ENCODE results near the gene MTNR1A. TPM values are rescaled to one million over a fixed set of nuclear protein-coding genes. Genes with fewer than 3 reads are reported as not detected.
A peak's percentile ranks its signal among the peaks of the same experiment; 100 is the strongest.

The MTNR1A gene
- total and polyA plus RNA-seq, 9 of the 15 experiments (the other 6 are each of a cell fraction or from before 2014, with no cell fraction given) = 0.09 to 0.12 (median 0.10) TPM; not detected in 5

DNA sequence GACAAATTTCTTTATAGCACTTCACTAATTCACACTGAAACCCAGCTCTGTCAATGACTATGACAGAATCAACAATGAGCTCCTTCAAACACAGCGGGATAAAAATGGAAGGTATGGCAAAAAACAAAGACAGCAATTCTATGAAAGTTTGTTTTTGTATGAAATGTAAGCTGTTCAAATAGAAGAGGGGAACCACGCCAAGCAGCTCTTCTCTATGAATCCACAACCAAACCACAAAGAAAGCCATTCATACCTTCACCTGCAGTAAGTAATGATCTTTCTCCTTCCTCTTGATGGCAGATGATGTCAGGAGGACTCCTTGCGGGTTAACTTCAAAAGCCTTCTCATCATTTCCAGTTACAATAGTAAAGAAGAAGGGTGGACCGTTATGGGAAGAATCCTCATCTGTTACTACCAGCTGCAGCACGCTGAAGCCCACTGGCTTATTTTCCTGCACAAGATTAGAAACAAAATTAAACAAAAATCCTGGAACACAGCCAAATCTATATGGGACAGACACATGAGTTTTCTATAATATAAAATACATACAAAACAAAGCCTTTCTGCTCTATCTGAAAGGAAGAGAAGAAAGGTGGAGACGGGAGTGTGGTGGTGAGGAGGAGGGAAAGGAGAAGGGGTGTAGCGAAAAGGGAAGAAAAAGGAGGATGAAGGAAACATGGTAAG lies 48.9 kb upstream of the MTNR1A start:
- Histone ChIP-seq H3K9me3 (replicated peaks; ENCODE audit: control insufficient read depth, insufficient read depth, low read depth, low read length) (no peaks in the 10 kb centered on the region; the same call in 1 of the 2 replicates), H3K4me1 (replicated peaks in 1 of 2; ENCODE audit: control insufficient read depth in 2 of 2, insufficient read depth in 2 of 2, low read length in 2 of 2) (no peaks in the 10 kb centered on the region; a peak in 1 of 5 replicates), H3K9me1 (ENCODE audit: control insufficient read depth, insufficient read depth, low read length) (no peaks in the 10 kb centered on the region), H3K79me2 (ENCODE audit: control insufficient read depth, insufficient read depth, low read length) (no peaks in the 10 kb centered on the region), H4K20me1 (replicated peaks; ENCODE audit: control insufficient read depth, insufficient read depth, low read length) (no peaks in the 10 kb centered on the region), H3K4me3 (no peak overlapping the region), H3K27me3 (ENCODE audit: control insufficient read depth in 2 of 2, insufficient read depth in 2 of 2, low read length in 2 of 2) (no peaks in the 10 kb centered on the region), H3K9ac (ENCODE audit: insufficient read depth in 1 of 2, low read depth in 2 of 2, low read length in 2 of 2) (no peak overlapping the region), H3K27ac (ENCODE audit: extremely low read depth, low read depth, low read length) (no peak overlapping the region), H2AFZ (ENCODE audit: low read depth, low read length) (no peak overlapping the region), H3K36me3 (ENCODE audit: control insufficient read depth, insufficient read depth, low read length) (peaks cover 39% of the 10 kb centered on the region; the same call in 2 of the 3 replicates), H3K4me2 (ENCODE audit: insufficient read depth, low read length) (no peak overlapping the region)
- ATAC-seq (no peak), DNase-seq (ENCODE audit: extremely low read depth in 1 of 4, low spot score in 3 of 4) (no peak), FAIRE-seq (peak; percentile 6)
- CTCF ChIA-PET (ENCODE audit: low intra/inter-chr PET ratio) = no interaction called here
- no TSS peak for BruUV-seq (replicated peaks)
- in situ Hi-C loops (cut with MboI) = no loop called here
- 42% methylated on average over 7 of the region's 7 CpGs for WGBS (ENCODE audit: insufficient coverage, low coverage, missing lambda C conversion rate)
- intact Hi-C loops (cut with micrococcal nuclease) = no loop called here
- POLR2A ChIA-PET = no interaction called here
- TF ChIP-seq, protein P1, sequence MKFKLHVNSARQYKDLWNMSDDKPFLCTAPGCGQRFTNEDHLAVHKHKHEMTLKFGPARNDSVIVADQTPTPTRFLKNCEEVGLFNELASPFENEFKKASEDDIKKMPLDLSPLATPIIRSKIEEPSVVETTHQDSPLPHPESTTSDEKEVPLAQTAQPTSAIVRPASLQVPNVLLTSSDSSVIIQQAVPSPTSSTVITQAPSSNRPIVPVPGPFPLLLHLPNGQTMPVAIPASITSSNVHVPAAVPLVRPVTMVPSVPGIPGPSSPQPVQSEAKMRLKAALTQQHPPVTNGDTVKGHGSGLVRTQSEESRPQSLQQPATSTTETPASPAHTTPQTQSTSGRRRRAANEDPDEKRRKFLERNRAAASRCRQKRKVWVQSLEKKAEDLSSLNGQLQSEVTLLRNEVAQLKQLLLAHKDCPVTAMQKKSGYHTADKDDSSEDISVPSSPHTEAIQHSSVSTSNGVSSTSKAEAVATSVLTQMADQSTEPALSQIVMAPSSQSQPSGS (CRISPR knock-in tag; IDR thresholded peaks at IDR 0.05) = no peak
- peak; percentile 56 for TF ChIP-seq NFIC (IDR thresholded peaks at IDR 0.05)

DNA sequence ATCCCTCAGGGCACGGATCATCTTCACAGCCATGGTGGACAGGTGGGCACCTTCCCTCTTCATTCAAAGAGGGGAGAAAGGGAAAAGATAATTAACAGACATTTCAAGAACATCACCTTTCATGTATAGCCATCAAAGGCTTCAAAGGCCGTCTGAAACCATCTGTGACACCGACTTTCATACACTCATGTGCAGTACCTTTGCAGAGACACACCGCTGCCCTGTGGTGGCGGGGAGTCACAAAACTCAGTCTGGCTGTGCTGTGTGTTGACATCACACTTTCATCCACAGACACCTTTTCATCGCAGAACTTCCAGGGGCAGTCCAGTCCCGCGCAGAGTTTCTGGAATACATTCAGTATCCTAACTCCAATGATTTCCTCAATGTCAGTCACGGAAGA lies 47.6 kb upstream of the MTNR1A start:
- no peak for ATAC-seq
- no peak overlapping the region for H3K27ac ChIP-seq (ENCODE audit: extremely low read depth, low read depth, low read length)
- no peaks in the 10 kb centered on the region; a peak in 1 of 5 replicates for H3K4me1 ChIP-seq (replicated peaks in 1 of 2; ENCODE audit: control insufficient read depth in 2 of 2, insufficient read depth in 2 of 2, low read length in 2 of 2)
- H3K9me1 ChIP-seq (ENCODE audit: control insufficient read depth, insufficient read depth, low read length) = no peaks in the 10 kb centered on the region
- H2AFZ ChIP-seq (ENCODE audit: low read depth, low read length) = no peak overlapping the region
- in situ Hi-C loops (cut with MboI) (no loop called here), intact Hi-C loops (cut with micrococcal nuclease) (no loop called here)
- POLR2A ChIA-PET = no interaction called here
- peaks cover 34% of the 10 kb centered on the region; the same call in 2 of the 3 replicates for H3K36me3 ChIP-seq (ENCODE audit: control insufficient read depth, insufficient read depth, low read length)
- DNase-seq (ENCODE audit: extremely low read depth in 1 of 4, low spot score in 3 of 4) = no peak
- TF ChIP-seq LCOR (CRISPR knock-in tag; IDR thresholded peaks at IDR 0.05) (no peak), STAT5B (CRISPR knock-in tag; IDR thresholded peaks at IDR 0.05) (no peak), ZNF57 (CRISPR knock-in tag; IDR thresholded peaks at IDR 0.05) (no peak), POLR2H (tag; IDR thresholded peaks at IDR 0.05; ENCODE audit: low read depth) (no peak), ZNF184 (CRISPR knock-in tag; IDR thresholded peaks at IDR 0.05) (no peak), SNIP1 (IDR thresholded peaks at IDR 0.05; ENCODE audit: low read depth) (no peak), ELF1 (tag; IDR thresholded peaks at IDR 0.05) (no peak), ETS2 (tag; IDR thresholded peaks at IDR 0.05; ENCODE audit: borderline replicate concordance, poor library complexity, severe bottlenecking) (no peak), NUFIP1 (IDR thresholded peaks at IDR 0.05; ENCODE audit: partially characterized antibody) (no peak)
- TF ChIP-seq, protein P2, sequence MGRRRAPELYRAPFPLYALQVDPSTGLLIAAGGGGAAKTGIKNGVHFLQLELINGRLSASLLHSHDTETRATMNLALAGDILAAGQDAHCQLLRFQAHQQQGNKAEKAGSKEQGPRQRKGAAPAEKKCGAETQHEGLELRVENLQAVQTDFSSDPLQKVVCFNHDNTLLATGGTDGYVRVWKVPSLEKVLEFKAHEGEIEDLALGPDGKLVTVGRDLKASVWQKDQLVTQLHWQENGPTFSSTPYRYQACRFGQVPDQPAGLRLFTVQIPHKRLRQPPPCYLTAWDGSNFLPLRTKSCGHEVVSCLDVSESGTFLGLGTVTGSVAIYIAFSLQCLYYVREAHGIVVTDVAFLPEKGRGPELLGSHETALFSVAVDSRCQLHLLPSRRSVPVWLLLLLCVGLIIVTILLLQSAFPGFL (CRISPR knock-in tag; IDR thresholded peaks at IDR 0.05) = no peak
- TF ChIP-seq, protein P3, sequence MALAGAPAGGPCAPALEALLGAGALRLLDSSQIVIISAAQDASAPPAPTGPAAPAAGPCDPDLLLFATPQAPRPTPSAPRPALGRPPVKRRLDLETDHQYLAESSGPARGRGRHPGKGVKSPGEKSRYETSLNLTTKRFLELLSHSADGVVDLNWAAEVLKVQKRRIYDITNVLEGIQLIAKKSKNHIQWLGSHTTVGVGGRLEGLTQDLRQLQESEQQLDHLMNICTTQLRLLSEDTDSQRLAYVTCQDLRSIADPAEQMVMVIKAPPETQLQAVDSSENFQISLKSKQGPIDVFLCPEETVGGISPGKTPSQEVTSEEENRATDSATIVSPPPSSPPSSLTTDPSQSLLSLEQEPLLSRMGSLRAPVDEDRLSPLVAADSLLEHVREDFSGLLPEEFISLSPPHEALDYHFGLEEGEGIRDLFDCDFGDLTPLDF (CRISPR knock-in tag; IDR thresholded peaks at IDR 0.05) = no peak
- CTCF ChIA-PET (ENCODE audit: low intra/inter-chr PET ratio) = no interaction called here
- H3K9me3 ChIP-seq (replicated peaks; ENCODE audit: control insufficient read depth, insufficient read depth, low read depth, low read length) = no peaks in the 10 kb centered on the region; the same call in 1 of the 2 replicates
- no peak overlapping the region for H3K4me3 ChIP-seq
- no peak overlapping the region for H3K4me2 ChIP-seq (ENCODE audit: insufficient read depth, low read length)
- H4K20me1 ChIP-seq (replicated peaks; ENCODE audit: control insufficient read depth, insufficient read depth, low read length) = no peaks in the 10 kb centered on the region
- H3K27me3 ChIP-seq (ENCODE audit: control insufficient read depth in 2 of 2, insufficient read depth in 2 of 2, low read length in 2 of 2) = no peaks in the 10 kb centered on the region
- H3K9ac ChIP-seq (ENCODE audit: insufficient read depth in 1 of 2, low read depth in 2 of 2, low read length in 2 of 2) = no peak overlapping the region
- no peak for FAIRE-seq
- no TSS peak for BruUV-seq (replicated peaks)
- 59% methylated on average over 9 of the region's 9 CpGs for WGBS (ENCODE audit: insufficient coverage, low coverage, missing lambda C conversion rate)
- H3K79me2 ChIP-seq (ENCODE audit: control insufficient read depth, insufficient read depth, low read length) = no peaks in the 10 kb centered on the region
